ENCODE data around the gene ALDOC.

DNA sequence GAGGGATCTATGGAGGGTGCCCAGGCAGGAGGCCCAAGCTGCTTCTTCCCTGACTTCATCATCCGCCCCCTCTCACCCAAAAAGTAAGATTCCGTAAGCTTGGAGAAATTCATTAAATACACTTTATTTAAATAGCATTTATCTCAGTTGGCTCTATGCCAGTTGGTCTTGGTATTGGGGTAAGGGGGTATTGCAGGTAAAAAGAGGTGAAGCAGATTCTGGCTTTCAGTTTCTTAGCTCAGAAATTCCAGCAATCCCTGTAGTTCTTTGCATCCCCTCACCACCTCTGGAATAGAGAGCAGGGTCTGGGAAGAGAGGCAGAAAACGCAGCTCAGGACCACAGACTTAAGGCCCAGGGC is 750 bp upstream of the ALDOC start:
- TF ChIP-seq, protein P1, sequence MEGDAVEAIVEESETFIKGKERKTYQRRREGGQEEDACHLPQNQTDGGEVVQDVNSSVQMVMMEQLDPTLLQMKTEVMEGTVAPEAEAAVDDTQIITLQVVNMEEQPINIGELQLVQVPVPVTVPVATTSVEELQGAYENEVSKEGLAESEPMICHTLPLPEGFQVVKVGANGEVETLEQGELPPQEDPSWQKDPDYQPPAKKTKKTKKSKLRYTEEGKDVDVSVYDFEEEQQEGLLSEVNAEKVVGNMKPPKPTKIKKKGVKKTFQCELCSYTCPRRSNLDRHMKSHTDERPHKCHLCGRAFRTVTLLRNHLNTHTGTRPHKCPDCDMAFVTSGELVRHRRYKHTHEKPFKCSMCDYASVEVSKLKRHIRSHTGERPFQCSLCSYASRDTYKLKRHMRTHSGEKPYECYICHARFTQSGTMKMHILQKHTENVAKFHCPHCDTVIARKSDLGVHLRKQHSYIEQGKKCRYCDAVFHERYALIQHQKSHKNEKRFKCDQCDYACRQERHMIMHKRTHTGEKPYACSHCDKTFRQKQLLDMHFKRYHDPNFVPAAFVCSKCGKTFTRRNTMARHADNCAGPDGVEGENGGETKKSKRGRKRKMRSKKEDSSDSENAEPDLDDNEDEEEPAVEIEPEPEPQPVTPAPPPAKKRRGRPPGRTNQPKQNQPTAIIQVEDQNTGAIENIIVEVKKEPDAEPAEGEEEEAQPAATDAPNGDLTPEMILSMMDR (conservative IDR thresholded peaks at IDR 0.05 in 1 of 2, IDR thresholded peaks at IDR 0.05 in 1 of 2; ENCODE audit: extremely low read depth in 1 of 2, insufficient read depth in 1 of 2, low read depth in 1 of 2, low read length in 2 of 2), result no peak
- TF ChIP-seq EZH2 (IDR thresholded peaks at IDR 0.05; ENCODE audit: borderline replicate concordance, low read length), result no peak

All from mammary epithelial cell (primary cell).